Hepatocyte (in vitro differentiated cells): ENCODE results near the gene SLC15A5.

Experiments used
- CTCF ChIP-seq: fragments of 200-600 bp; sonication (generic); IDR thresholded peaks from 2 replicates; pipeline ENCODE4 v1.5.1; 2016; ENCODE audit warnings: antibody characterized with exemption, mild to moderate bottlenecking; ENCODE audit not compliant: poor library complexity
- EZH2 ChIP-seq: fragments of 200-600 bp; sonication (generic); IDR thresholded peaks from 2 replicates; pipeline ENCODE4 v1.6.1; 2016; ENCODE audit warnings: antibody characterized with exemption, mild to moderate bottlenecking, borderline replicate concordance
- EZH2phosphoT487 ChIP-seq: fragments of 200-600 bp; sonication (generic); IDR thresholded peaks from one replicate; pipeline ENCODE4 v1.6.1; 2018; ENCODE audit warnings: antibody characterized with exemption, mild to moderate bottlenecking, low read depth, moderate library complexity; ENCODE audit not compliant: unreplicated experiment, severe bottlenecking

DNA sequence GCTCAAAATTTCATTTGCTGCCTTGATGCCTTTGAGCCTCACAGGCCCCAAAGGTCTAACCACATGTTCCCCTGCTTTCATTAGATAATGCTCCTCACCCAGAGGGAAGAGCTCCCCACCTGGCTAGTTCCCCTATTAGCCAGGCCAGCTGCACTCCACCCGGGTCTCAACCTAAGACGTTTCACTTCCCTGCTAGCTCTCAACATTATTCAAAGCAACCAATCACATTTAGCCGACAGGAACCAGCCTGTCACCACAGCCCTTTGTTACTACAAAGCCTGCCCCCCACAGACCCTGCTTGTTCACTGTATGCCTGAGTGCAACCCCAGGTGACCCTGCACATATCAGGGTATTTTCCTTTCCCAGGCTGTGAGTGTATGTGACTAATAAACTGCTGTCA is 78.6 kb downstream of the SLC15A5 start:
- TF ChIP-seq EZH2phosphoT487 (no peak), CTCF (no peak), EZH2 (no peak)
